ENCODE results near the gene SNCB.

DNA sequence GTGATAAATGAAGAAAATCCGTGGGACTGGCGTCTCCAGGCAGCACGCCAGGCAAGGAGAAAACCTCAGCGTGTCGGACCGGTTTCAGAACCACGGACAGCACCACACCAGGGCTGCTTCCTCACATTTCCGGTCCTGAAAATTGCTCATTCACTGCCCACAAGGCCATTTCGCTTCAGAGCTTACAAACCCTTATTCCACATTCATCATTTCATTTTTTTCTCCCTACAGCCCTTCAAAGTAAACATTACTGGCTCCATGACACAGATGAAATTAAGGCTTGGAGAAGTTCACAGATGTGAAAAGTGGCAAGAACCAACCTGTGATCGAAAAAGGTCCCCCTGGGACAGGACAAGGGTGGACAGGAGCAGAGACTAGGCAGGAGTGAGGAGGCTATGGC lies 18.9 kb downstream of the SNCB start:
- TF ChIP-seq, protein P1, sequence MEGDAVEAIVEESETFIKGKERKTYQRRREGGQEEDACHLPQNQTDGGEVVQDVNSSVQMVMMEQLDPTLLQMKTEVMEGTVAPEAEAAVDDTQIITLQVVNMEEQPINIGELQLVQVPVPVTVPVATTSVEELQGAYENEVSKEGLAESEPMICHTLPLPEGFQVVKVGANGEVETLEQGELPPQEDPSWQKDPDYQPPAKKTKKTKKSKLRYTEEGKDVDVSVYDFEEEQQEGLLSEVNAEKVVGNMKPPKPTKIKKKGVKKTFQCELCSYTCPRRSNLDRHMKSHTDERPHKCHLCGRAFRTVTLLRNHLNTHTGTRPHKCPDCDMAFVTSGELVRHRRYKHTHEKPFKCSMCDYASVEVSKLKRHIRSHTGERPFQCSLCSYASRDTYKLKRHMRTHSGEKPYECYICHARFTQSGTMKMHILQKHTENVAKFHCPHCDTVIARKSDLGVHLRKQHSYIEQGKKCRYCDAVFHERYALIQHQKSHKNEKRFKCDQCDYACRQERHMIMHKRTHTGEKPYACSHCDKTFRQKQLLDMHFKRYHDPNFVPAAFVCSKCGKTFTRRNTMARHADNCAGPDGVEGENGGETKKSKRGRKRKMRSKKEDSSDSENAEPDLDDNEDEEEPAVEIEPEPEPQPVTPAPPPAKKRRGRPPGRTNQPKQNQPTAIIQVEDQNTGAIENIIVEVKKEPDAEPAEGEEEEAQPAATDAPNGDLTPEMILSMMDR (conservative IDR thresholded peaks at IDR 0.05; ENCODE audit: low read length): no peak
- TF ChIP-seq EZH2phosphoT487 (IDR thresholded peaks at IDR 0.05; ENCODE audit: borderline replicate concordance): no peak

Data from Loucy (cell line).